Fibroblast of the aortic adventitia (primary cell): Measurements from ENCODE around the gene PARD3B. TPM values are rescaled to one million over a fixed set of nuclear protein-coding genes. Genes with fewer than 3 reads are reported as not detected.

Experiments
- DNase-seq: peaks from one replicate; pipeline ENCODE4 v3.0.0-alpha.2; 2010; ENCODE audit warnings: low read depth
- H3K4me3 ChIP-seq: 2 replicates; pipeline ENCODE4 v1.5.1; 2011; ENCODE audit warnings: low read depth, mild to moderate bottlenecking, control low read depth, low read length, moderate library complexity
- CTCF ChIP-seq: IDR thresholded peaks from 2 replicates; pipeline ENCODE4 v1.5.1; 2011; ENCODE audit warnings: mild to moderate bottlenecking, low read length, control low read depth, inconsistent platforms; ENCODE audit not compliant: insufficient read depth
- total RNA-seq: library from RNA; depleted of rRNA; stranded (reverse); fragments of >200 nt; gene quantifications from 2 replicates; pipeline ENCODE4 v1.2.3, GENCODE V29; 2012; ENCODE audit warnings: low replicate concordance

The PARD3B gene
- total RNA-seq, 1 donor = 15.9 TPM

- DNase-seq = no peak
- TF ChIP-seq CTCF = no peak
- no peak overlapping the region for H3K4me3 ChIP-seq
Measured at GRCh38 chr2:204842068-204842467, 296.8 kb downstream of the PARD3B start.

- no peak for TF ChIP-seq CTCF
- DNase-seq = peak; percentile 93
- peak overlapping the region; percentile 18 for H3K4me3 ChIP-seq
Measured at GRCh38 chr2:204842661-204843485, 297.6 kb downstream of the PARD3B start.

- no peak overlapping the region for H3K4me3 ChIP-seq
- no peak for TF ChIP-seq CTCF
- no peak for DNase-seq
Measured at GRCh38 chr2:204846471-204846870, 301.2 kb downstream of the PARD3B start.

- TF ChIP-seq CTCF = no peak
- DNase-seq = no peak
Measured at GRCh38 chr2:204849892-204850291, 304.6 kb downstream of the PARD3B start.

GRCh38 chr2:204850581-204850980 lies 305.3 kb downstream of the PARD3B start:
- no peak for TF ChIP-seq CTCF
- no peak overlapping the region for H3K4me3 ChIP-seq
- no peak for DNase-seq

More at GRCh38 chr2:204849892-204850291, 304.6 kb downstream of the PARD3B start:
- H3K4me3 ChIP-seq = no peak overlapping the region

- DNase-seq = no peak
Measured at GRCh38 chr2:204853905-204854304, 308.6 kb downstream of the PARD3B start.

More at GRCh38 chr2:204853905-204854304, 308.6 kb downstream of the PARD3B start:
- TF ChIP-seq CTCF = no peak
- no peak overlapping the region for H3K4me3 ChIP-seq
